ENCODE data around the gene METTL27.
"Not testable (repeated sequence)": the region's sequence is repeated elsewhere in the genome, so short reads cannot be mapped to it uniquely, and the experiment has no call there.

Gene METTL27

GRCh38 chr7:73841689-73842066, 638 bp downstream of the METTL27 start:
- Histone ChIP-seq H3K4me3 (peak overlapping the region; percentile 30 to 59 (median 47)), H3K27ac (peak overlapping the region in 12 of 21 experiments; percentile 31 to 85 (median 72))

- Histone ChIP-seq H3K4me3 (no peak overlapping the region), H3K27ac (no peak overlapping the region)
These were observed 1.5 kb downstream of the METTL27 start for GRCh38 chr7:73840715-73841379.

- H3K27ac ChIP-seq, result no peak overlapping the region
- no peak overlapping the region for H3K4me3 ChIP-seq
These were observed 2.3 kb downstream of the METTL27 start for GRCh38 chr7:73839743-73840714.

GRCh38 chr7:73839290-73839689, 3.0 kb downstream of the METTL27 start:
- no peak overlapping the region for H3K27ac ChIP-seq
- H3K4me3 ChIP-seq, result no peak overlapping the region

GRCh38 chr7:73838642-73839041, 3.7 kb downstream of the METTL27 start:
- H3K4me3 ChIP-seq, result no peak overlapping the region
- H3K27ac ChIP-seq, result peak overlapping the region in 1 of 21 experiments; percentile 2

- not testable (repeated sequence) for H3K4me3 ChIP-seq, H3K27ac ChIP-seq
These were observed 5.1 kb downstream of the METTL27 start for GRCh38 chr7:73837167-73837566.

GRCh38 chr7:73834626-73835191, 7.6 kb downstream of the METTL27 start:
- H3K27ac ChIP-seq, result no peak overlapping the region

GRCh38 chr7:73833251-73833919, 8.9 kb downstream of the METTL27 start:
- H3K27ac ChIP-seq, result peak overlapping the region in 6 of 21 experiments; percentile 25 to 79 (median 70)
- peak overlapping the region in 1 of 7 experiments; percentile 38 for H3K4me3 ChIP-seq

More at GRCh38 chr7:73834626-73835191, 7.6 kb downstream of the METTL27 start:
- H3K4me3 ChIP-seq, result no peak overlapping the region

GRCh38 chr7:73832806-73833205, 9.5 kb downstream of the METTL27 start:
- peak overlapping the region in 3 of 7 experiments; percentile 24 to 38 (median 28) for H3K4me3 ChIP-seq
- peak overlapping the region in 12 of 21 experiments; percentile 28 to 83 (median 74) for H3K27ac ChIP-seq

GRCh38 chr7:73831834-73832651, 10.3 kb downstream of the METTL27 start:
- peak overlapping the region in 6 of 7 experiments; percentile 1 to 38 (median 24) for H3K4me3 ChIP-seq
- H3K27ac ChIP-seq, result peak overlapping the region in 19 of 21 experiments; percentile 22 to 89 (median 71)

GRCh38 chr7:73831584-73831833, 10.8 kb downstream of the METTL27 start:
- peak overlapping the region in 6 of 7 experiments; percentile 1 to 38 (median 24) for H3K4me3 ChIP-seq
- peak overlapping the region in 19 of 21 experiments; percentile 1 to 89 (median 71) for H3K27ac ChIP-seq

GRCh38 chr7:73830681-73831583, 11.4 kb downstream of the METTL27 start, which contains the start of gene CLDN4:
TSS of gene CLDN4 (plus strand) at chr7:73830996. CDS start at chr7:73831202, 206 bp downstream.
- peak within 1 kb of the TSS in 6 of 7 experiments; percentile 1 to 38 (median 24) for H3K4me3 ChIP-seq
- H3K27ac ChIP-seq, result peak within 1 kb of the TSS in 20 of 21 experiments; percentile 1 to 89 (median 71)

- no peak overlapping the region for H3K4me3 ChIP-seq
These were observed 12.2 kb downstream of the METTL27 start for GRCh38 chr7:73829921-73830680.

GRCh38 chr7:73829505-73829904, 12.8 kb downstream of the METTL27 start:
- Histone ChIP-seq H3K27ac (peak overlapping the region in 3 of 21 experiments; percentile 7 to 89 (median 71)), H3K4me3 (no peak overlapping the region)

More at GRCh38 chr7:73829921-73830680, 12.2 kb downstream of the METTL27 start:
- H3K27ac ChIP-seq, result peak overlapping the region in 14 of 21 experiments; percentile 25 to 89 (median 52)

- peak overlapping the region in 3 of 21 experiments; percentile 7 to 12 (median 7) for H3K27ac ChIP-seq
These were observed 13.3 kb downstream of the METTL27 start for GRCh38 chr7:73828972-73829371.

GRCh38 chr7:73828107-73828803, 14.1 kb downstream of the METTL27 start:
- H3K4me3 ChIP-seq, result no peak overlapping the region
- peak overlapping the region in 9 of 21 experiments; percentile 7 to 54 (median 35) for H3K27ac ChIP-seq

More at GRCh38 chr7:73828972-73829371, 13.3 kb downstream of the METTL27 start:
- no peak overlapping the region for H3K4me3 ChIP-seq
